ENCODE data around the gene ETS1.

ETS1 gene

DNA sequence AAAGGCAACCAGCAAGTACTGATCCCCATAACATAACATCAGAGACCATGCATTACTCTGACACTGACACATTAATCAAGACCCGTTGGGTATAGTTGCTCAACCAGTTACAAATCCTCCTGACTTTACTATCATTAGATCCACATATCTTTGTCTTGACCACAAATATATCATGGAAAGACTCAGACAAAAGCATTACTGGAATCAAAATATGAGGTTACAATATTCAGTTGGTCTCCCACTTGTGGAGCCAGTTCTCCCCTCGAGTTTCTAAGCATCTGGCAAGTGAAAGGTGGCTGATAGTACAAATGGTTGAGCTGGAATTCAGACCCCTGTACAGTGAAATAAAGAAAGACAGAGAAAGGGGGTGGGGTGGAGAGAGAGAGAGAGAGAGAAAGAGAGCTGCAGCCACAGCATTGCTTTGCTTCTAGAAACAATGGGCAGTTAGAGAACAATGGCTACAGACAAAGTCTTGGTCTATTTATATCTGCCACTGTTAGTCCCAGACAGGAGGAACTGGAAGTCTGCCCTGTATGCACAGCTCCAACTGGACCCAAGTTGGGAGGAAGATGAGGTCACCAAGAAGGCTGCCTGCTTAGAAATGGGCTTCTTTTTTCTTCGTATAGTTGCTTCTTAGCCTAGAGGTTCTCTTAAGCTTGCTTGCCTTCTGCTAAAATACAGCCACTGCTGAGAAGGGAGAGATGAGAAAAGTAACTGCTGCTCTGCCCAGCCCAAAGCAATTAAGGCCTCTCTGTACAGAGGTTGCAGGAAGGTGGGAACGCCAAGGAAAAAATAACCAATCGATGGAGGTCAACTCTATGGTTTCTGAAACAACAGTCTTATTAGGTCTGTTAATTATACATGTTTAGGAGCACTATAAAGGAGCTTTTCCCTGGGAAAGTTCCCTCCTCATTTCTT, 85.5 kb downstream of the ETS1 start:
- FAIRE-seq = no peak
- no peak for DNase-seq (ENCODE audit: insufficient read length, low spot score)
- TF ChIP-seq, protein P1, sequence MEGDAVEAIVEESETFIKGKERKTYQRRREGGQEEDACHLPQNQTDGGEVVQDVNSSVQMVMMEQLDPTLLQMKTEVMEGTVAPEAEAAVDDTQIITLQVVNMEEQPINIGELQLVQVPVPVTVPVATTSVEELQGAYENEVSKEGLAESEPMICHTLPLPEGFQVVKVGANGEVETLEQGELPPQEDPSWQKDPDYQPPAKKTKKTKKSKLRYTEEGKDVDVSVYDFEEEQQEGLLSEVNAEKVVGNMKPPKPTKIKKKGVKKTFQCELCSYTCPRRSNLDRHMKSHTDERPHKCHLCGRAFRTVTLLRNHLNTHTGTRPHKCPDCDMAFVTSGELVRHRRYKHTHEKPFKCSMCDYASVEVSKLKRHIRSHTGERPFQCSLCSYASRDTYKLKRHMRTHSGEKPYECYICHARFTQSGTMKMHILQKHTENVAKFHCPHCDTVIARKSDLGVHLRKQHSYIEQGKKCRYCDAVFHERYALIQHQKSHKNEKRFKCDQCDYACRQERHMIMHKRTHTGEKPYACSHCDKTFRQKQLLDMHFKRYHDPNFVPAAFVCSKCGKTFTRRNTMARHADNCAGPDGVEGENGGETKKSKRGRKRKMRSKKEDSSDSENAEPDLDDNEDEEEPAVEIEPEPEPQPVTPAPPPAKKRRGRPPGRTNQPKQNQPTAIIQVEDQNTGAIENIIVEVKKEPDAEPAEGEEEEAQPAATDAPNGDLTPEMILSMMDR (IDR thresholded peaks at IDR 0.05; ENCODE audit: insufficient read depth, missing control alignments) = no peak

DNA sequence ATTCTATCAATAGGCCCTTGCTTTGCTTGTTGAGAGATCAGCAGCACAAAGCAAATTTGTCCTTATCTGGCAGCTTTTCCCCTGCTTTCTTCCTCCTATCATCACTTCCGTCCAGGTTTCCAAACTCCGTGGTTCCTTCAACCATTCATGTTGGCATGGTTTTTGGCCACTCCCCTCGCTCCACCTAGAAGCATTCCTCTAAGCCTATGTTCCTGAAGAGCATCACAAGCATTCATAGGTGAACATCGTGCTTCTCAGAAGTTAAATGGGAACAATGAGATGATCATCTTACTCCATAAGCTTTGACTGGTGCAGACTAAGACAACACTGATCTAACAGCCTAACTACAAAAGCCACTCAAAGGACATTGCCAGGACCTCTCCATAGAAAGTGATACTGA, 86.3 kb downstream of the ETS1 start:
- DNase-seq (ENCODE audit: insufficient read length, low spot score) = no peak
- TF ChIP-seq, protein P1 (IDR thresholded peaks at IDR 0.05; ENCODE audit: insufficient read depth, missing control alignments) = no peak
- no peak for FAIRE-seq

DNA sequence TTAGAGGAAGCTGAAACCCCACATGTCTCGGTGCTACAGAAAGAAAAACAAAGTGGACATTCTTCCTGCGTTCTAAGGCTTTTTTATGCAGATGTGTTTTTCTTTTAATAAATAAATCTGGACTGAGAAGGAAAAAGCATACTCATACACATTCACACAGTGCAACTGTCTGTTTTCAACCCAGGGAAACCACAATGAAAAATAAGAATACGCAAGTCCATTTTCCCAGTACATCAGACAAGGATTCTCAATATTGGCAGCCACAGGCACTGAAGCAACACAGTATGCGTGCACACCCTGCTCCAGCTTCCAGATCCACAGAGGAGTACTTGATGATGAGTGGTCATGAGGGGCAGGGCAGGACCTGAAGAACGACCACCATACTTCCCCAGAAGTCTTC, 86.9 kb downstream of the ETS1 start:
- DNase-seq (ENCODE audit: insufficient read length, low spot score) (no peak), FAIRE-seq (no peak)
- TF ChIP-seq, protein P1 (IDR thresholded peaks at IDR 0.05; ENCODE audit: insufficient read depth, missing control alignments) = no peak

DNA sequence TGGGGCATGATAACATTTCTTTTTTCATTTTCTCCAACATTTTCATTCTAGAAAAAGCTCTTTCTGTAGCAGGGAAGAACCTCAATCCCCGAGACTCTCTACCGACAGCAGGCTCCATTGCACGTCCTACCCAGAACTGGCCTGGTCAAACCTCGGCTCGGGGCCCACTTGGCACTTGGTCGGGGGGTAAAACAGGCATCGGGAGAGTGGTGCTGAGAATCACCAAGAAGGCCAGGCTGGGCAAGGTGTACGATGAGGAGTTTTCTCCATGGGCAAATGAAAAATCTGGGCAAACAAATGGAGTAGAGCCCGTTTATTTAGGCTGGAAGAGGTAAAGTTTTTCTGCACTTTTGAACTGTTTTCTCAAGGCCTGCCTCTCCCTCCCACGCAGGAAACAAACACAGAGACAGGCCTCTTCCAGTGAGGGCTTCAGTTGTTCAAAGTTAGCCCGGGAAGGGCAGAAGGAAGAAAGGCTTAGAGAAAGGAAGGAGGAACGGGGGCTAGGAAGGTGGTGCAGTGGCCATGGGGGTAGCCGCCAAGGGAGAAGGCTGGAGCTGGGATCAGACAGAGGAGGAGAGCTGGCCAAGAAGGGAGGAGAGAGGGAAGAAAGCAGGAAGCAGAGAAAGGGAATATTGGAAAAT, 87.6 kb downstream of the ETS1 start:
- no peak for DNase-seq (ENCODE audit: insufficient read length, low spot score)
- no peak for FAIRE-seq
- TF ChIP-seq, protein P1 (IDR thresholded peaks at IDR 0.05; ENCODE audit: insufficient read depth, missing control alignments) = no peak

DNA sequence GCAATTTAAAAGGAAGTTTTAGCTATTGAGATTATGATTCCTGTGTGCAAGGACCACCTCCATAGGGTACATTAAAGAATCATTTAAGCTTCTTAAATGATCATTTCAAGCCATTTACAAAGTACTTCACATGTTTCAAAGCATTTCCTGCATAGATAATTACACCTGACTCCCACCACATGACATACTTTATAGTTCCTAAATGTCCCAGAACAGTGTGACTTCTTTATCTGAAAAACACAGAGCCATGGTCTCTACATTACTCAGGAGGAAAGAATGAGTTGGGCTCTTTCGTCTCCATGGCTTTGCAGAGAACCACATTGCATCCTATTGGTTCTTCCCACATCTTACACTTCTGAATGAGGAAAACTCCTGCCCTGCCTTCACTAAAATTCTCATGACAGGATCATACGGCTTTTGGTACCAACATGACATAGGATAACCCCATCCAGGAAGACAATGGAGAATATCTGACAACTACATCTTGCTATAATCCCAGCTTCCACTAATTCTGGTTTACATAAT, 88.6 kb downstream of the ETS1 start:
- TF ChIP-seq, protein P1 (IDR thresholded peaks at IDR 0.05; ENCODE audit: insufficient read depth, missing control alignments) = no peak
- DNase-seq (ENCODE audit: insufficient read length, low spot score) (no peak), FAIRE-seq (no peak)

DNA sequence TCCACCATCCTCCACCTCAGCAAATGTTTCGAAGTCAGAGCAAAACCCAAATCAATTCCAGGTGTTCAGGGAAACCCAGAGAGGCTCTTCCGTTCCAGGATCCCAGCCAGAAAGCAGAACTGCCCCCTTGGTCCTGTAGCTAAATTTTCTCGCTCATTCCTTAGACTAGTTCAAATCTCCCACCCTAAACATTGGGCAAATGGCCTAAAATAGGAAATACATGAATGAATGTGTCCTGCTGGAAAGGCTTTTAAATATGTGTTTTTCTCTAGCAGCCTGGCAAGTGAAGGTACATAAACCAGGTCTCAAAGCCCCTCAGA, 89.6 kb downstream of the ETS1 start:
- TF ChIP-seq, protein P1 (IDR thresholded peaks at IDR 0.05; ENCODE audit: insufficient read depth, missing control alignments) = no peak
- no peak for DNase-seq (ENCODE audit: insufficient read length, low spot score)
- no peak for FAIRE-seq
